Activated T-helper 17 cell treated with anti-CD3 and anti-CD28 coated beads, Interleukin-2, amount 50 U/mL, for 72 hours (primary cell): ENCODE measurements around the gene CYTH4. TPM values are rescaled to one million over a fixed set of nuclear protein-coding genes. Genes with fewer than 3 reads are reported as not detected.

Experiments
- ATAC-seq: fragments of 150-1000 bp; cut with Tn5 transposase; replicated peaks from 2 replicates; pipeline ENCODE4 v1.10.0; 2021; ENCODE audit warnings: mild to moderate bottlenecking, moderate library complexity
- H3K27ac Mint-ChIP-seq: one replicate; pipeline ENCODE4 v1.8.0; 2022; ENCODE audit warnings: mixed read lengths
- H3K27me3 Mint-ChIP-seq: one replicate; pipeline ENCODE4 v1.8.0; 2022; ENCODE audit warnings: mixed read lengths
- H3K36me3 Mint-ChIP-seq: one replicate; pipeline ENCODE4 v1.8.0; 2022; ENCODE audit warnings: low read depth, mild to moderate bottlenecking, mixed read lengths
- H3K4me1 Mint-ChIP-seq: one replicate; pipeline ENCODE4 v1.8.0; 2022; ENCODE audit warnings: mixed read lengths
- H3K4me3 Mint-ChIP-seq: one replicate; pipeline ENCODE4 v1.8.0; 2022; ENCODE audit warnings: mild to moderate bottlenecking, mixed read lengths
- H3K9me3 Mint-ChIP-seq: one replicate; pipeline ENCODE4 v1.8.0; 2022; ENCODE audit warnings: mixed read lengths
- total RNA-seq, 2 donors: library from RNA; stranded (reverse); gene quantifications; one replicate each; pipeline ENCODE4 v1.2.3, GENCODE V29; 2022

The CYTH4 gene
- total RNA-seq, 2 donors from 2014 or later = 53.7 to 124 TPM

DNA sequence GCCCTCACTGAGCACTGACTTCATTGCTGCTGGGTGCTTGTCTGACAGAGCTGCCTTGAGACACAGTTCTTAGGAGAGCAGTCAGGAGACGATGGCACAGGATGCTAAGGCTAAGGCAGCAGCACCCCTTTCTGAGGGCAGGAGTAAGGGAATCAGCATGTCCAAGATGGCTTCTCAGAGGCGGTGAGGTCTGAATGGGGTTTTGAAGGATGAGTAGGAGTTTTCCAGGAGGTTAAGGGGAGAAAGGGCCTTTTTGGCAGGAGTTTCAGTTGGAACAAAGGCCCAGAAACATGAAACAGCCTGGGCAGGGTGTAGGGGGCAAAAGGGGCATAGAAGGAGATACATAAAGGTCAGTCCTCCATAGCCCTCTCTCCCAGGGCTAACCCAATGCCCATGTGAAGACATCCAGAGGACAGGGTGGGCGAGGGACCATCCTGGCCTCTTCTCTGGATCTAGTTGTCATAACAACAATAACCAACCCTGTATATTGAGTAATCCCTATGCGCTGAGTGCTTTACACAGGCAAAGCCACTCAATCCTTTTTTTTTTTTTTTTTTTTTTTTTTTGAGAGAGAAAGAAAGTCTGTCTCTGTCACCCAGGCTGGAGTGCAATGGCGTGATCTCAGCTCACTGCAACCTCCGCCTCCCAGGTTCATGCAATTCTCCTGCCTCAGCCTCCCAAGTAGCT, 19.0 kb downstream of the CYTH4 start:
- peaks cover 45% of the 10 kb centered on the region for H3K4me1 Mint-ChIP-seq
- H3K4me3 Mint-ChIP-seq = peak overlapping the region; percentile 80
- H3K36me3 Mint-ChIP-seq = peaks cover 90% of the 10 kb centered on the region
- no peaks in the 10 kb centered on the region for H3K9me3 Mint-ChIP-seq
- H3K27me3 Mint-ChIP-seq = no peaks in the 10 kb centered on the region
- no peak for ATAC-seq
- H3K27ac Mint-ChIP-seq = peak overlapping the region; percentile 95

DNA sequence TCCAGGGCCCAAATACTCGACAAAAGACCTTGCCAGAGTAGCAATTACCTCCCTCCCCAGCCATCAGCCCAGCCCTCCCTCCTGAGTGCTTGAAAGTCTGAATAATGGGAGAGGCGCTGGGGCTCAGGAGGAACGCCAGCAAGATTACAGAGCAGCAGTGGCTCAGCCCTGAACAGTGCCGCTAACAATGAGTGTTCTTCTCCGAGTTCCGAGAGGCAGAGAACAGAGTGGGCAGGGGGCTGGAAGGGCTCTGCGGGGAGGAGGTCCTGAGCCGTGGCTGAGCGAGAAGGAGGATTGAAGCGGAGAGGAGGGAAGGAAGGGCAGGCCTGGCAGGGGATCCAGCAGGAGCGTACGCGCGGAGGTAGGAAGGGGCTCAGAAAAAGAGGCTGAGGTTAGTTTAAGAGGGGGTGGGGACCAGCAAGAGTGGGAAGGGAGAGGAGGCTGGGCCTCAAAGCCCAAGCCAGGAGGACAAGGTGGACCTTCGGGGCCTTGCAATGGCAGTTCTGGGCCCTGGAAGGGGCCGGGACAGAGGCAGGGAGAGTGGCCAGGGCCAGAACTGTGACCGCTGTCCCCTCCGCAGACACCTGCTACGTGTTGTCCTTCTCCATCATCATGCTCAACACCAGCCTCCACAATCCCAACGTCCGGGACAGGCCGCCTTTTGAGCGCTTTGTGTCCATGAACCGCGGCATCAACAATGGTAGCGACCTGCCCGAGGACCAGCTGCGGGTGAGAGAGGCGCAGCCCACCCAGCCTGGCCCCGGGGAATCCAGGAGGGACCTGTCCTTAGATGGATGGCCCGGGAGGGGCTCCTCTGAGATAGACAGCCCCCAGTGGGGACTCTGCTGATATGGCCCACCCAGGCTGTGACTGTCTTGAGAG, 20.6 kb downstream of the CYTH4 start:
- H3K36me3 Mint-ChIP-seq = peaks cover 88% of the 10 kb centered on the region
- peak overlapping the region; percentile 90 for H3K27ac Mint-ChIP-seq
- H3K27me3 Mint-ChIP-seq = no peaks in the 10 kb centered on the region
- H3K4me1 Mint-ChIP-seq = peaks cover 61% of the 10 kb centered on the region
- H3K4me3 Mint-ChIP-seq = peak overlapping the region; percentile 77
- H3K9me3 Mint-ChIP-seq = no peaks in the 10 kb centered on the region
- no peak for ATAC-seq

DNA sequence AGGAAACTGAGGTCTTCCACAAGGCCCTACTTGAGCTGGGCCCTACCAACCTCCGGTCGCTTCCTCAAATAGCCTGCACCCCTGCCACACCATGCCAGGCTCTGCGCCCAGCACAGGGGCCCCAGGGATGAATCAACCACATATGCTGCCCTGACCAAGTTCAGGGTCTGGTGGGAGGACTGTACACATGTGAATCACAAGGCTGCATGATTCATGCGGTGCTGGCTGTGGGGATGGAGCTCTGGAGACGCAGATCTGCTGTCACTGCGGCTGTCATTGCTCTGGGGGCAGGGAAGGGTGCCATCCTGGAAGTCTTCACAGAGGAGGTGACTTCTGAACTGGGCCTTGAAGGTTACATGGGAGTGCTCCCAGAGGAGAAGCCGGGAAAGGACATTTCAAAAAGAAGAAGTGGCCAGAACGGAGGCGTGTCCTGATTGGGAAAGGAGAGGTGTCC, 21.5 kb downstream of the CYTH4 start:
- ATAC-seq = peak; percentile 73
- peak overlapping the region; percentile 77 for H3K4me3 Mint-ChIP-seq
- no peaks in the 10 kb centered on the region for H3K9me3 Mint-ChIP-seq
- peaks cover 87% of the 10 kb centered on the region for H3K36me3 Mint-ChIP-seq
- H3K4me1 Mint-ChIP-seq = peaks cover 65% of the 10 kb centered on the region
- peak overlapping the region; percentile 90 for H3K27ac Mint-ChIP-seq
- H3K27me3 Mint-ChIP-seq = no peaks in the 10 kb centered on the region

DNA sequence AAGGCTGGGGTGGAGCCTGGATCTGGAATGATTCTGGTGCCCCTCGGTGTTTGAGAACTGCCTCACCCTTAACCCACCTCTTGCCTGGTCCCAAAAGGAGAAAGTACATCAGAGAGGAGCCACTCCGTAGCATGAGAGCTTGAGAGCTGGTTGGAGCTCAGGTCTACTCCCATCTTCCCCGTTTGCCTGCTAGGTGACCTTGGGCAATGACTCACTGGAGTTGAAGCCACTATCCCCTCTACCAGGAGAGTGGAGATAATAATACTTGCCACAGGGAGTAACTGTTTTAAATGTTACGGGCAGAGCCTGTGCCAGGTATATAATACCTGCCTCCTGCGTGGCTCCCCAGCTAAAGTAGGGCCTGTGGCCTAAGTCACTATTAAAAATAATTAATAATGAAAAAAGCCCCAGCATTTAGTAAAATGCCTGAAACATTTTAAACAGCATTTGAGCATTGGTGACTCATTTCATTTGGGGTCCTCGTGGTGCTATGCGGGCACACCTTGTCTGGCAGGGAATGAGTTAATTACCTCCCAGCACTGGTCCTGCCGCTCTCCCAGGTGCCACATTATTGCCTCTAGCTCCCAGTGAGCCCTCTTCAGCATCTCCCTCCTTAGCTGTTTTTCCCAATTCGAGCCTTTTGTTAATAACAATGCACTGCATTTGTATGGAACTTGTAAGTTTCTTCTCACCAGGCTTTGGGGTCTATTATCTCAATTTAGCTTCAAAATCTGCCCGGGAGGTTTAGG, 22.5 kb downstream of the CYTH4 start:
- peaks cover 86% of the 10 kb centered on the region for H3K36me3 Mint-ChIP-seq
- H3K9me3 Mint-ChIP-seq = no peaks in the 10 kb centered on the region
- peaks cover 74% of the 10 kb centered on the region for H3K4me1 Mint-ChIP-seq
- H3K27ac Mint-ChIP-seq = peak overlapping the region; percentile 99
- no peaks in the 10 kb centered on the region for H3K27me3 Mint-ChIP-seq
- peak overlapping the region; percentile 82 for H3K4me3 Mint-ChIP-seq
- ATAC-seq = no peak

DNA sequence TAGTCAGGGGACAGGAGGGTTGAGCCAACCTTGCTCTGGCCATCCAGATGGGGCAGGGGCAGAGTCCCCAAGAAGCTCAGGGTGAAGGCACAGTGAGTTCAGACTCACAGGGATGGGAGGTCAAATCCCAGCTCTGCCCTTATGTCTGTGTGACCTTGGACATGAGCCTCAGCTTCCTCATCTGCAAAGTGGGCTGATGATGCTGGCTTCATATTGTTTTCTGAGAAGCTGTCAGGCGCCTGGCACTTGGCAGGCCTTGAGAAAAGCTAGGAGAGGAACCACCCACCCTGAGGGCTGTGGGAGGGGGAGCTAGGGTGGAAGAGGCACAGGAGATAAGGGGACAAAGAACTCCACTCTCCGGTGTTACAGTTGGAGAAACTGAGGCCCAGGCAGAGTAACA, 23.6 kb downstream of the CYTH4 start:
- no peak for ATAC-seq
- Mint-ChIP-seq H3K9me3 (no peaks in the 10 kb centered on the region), H3K4me3 (peak overlapping the region; percentile 82), H3K4me1 (peaks cover 71% of the 10 kb centered on the region), H3K27me3 (no peaks in the 10 kb centered on the region), H3K27ac (peak overlapping the region; percentile 99), H3K36me3 (peaks cover 86% of the 10 kb centered on the region)

DNA sequence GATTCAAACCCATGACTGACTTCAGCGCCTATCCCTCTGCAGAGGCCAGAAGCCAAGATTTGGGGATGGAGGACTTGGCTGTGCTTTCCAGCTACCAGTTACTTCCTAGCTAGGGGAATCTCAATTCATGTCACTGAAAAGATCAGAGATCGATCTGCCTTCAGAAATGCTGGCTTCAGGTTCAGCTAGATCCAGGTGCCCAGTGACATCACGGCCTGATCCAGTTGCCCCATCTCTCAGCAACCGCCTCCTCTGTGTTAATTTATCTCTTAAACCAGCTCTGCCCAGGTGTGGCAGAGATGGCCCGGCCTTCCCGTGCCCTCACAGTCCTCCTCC, 24.2 kb downstream of the CYTH4 start:
- Mint-ChIP-seq H3K27ac (peak overlapping the region; percentile 99), H3K4me1 (peaks cover 66% of the 10 kb centered on the region), H3K27me3 (no peaks in the 10 kb centered on the region), H3K4me3 (peak overlapping the region; percentile 82), H3K36me3 (peaks cover 84% of the 10 kb centered on the region), H3K9me3 (no peaks in the 10 kb centered on the region)
- ATAC-seq = no peak

DNA sequence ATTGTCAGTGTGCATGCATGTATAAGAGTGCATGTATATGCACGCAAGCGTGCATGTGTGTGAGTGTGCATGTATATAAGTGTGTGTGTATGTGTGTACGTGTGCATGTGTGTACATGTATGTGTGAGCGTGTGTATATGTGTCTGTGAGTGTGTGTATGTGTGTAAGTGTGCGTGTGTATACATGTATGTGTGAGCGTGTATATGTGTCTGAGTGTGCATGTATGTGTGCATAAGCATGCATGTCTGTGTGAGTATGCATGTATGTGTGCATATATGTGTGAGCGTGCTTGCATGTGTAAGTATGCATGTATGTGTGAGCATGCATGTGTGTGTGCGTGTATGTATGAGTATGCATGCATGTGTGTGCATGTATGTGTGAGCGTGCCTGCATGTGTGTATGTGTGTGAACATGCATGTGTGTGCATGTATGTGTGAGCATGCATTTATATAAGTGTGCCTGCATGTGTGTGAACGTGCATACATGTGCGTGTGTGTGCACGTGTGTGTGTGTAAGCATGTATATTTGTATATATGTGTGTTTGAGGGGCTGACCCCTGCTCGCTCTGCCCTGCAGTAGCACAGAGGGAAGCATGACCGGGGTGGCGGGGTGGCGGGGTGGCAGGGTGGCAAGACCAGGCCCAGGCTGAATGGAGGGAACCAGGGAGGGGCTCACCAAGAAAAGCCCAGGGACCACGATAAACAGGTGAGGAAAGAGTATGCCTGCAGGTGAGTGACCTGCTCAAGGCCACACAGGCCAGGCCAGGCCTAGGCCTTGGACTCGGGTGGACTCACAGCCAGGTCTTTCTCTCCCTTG, 26.3 kb downstream of the CYTH4 start:
- peak overlapping the region; percentile 99 for H3K27ac Mint-ChIP-seq
- ATAC-seq = no peak
- peaks cover 79% of the 10 kb centered on the region for H3K36me3 Mint-ChIP-seq

DNA sequence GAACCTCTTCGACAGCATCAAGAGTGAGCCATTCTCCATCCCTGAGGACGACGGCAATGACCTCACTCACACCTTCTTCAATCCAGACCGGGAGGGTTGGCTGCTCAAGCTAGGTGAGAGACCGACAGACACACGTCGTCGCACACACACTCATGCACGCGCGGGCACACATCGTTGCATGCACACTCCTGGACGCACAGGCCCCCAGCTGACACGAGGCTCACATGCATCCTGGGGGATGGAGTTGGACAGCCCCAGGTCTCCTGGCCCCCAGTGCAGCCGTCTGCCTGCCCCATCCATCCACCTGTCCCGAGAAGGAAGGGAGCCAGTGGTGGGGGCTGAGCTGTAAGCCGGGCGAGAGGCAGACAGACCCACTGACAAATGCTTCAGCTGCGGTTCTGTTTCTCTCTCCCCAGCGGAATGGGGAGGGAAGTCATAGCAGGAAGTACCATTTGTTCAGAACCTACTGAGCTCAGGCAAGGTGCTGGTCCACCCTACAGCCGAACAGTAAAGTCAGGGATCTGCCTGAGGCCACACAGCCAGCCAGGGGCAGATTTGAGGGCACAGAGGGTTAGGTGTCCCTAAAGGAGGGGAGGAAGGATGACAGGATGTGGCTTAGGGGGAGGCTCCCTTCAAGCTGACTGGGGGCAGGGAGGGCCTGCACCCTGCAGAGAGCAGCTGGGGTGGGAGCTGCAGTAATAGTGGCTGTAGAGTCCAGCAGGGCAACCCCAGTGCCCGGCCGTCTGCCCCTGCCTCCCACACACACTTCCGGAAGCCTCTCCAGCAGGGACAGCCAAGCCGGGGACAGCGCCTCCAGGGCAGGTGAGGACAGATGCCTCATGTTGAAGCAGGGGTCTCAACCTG, 27.1 kb downstream of the CYTH4 start:
- Mint-ChIP-seq H3K27me3 (no peaks in the 10 kb centered on the region), H3K4me3 (peak overlapping the region; percentile 82), H3K9me3 (no peaks in the 10 kb centered on the region), H3K4me1 (peaks cover 59% of the 10 kb centered on the region), H3K27ac (peak overlapping the region; percentile 79), H3K36me3 (peaks cover 77% of the 10 kb centered on the region)
- no peak for ATAC-seq

More for the DNA sequence above, 26.3 kb downstream of the CYTH4 start:
- Mint-ChIP-seq H3K4me3 (peak overlapping the region; percentile 82), H3K27me3 (no peaks in the 10 kb centered on the region), H3K9me3 (no peaks in the 10 kb centered on the region), H3K4me1 (peaks cover 59% of the 10 kb centered on the region)

DNA sequence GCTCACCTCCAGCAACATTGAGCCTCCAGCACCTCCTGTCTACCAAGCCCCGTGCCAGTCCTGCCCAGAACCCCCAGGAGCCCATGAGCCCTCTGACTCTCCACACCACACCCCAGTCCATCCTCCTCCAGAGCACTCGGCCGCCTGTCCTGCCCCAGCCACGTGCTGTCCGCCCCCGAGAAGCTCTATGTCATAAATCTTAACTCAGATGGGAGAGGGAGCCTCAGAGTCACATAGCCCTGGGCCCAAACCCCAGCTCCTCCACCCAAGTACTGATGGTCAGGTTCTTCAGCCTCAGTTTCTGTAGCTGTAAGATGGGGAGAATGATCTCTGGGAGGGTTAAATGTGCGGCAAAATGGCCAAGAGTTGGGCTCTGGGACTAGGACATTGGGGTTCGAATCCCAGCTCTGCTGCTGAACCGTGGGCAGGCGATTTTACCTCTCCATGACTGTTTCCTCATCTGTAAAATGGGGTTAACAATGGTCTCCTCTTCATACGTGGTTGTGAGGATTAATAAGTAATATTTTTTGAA, 27.8 kb downstream of the CYTH4 start:
- Mint-ChIP-seq H3K36me3 (peaks cover 80% of the 10 kb centered on the region), H3K27ac (peak overlapping the region; percentile 79), H3K4me1 (peaks cover 63% of the 10 kb centered on the region), H3K4me3 (peak overlapping the region; percentile 82), H3K9me3 (no peaks in the 10 kb centered on the region), H3K27me3 (no peaks in the 10 kb centered on the region)
- no peak for ATAC-seq

DNA sequence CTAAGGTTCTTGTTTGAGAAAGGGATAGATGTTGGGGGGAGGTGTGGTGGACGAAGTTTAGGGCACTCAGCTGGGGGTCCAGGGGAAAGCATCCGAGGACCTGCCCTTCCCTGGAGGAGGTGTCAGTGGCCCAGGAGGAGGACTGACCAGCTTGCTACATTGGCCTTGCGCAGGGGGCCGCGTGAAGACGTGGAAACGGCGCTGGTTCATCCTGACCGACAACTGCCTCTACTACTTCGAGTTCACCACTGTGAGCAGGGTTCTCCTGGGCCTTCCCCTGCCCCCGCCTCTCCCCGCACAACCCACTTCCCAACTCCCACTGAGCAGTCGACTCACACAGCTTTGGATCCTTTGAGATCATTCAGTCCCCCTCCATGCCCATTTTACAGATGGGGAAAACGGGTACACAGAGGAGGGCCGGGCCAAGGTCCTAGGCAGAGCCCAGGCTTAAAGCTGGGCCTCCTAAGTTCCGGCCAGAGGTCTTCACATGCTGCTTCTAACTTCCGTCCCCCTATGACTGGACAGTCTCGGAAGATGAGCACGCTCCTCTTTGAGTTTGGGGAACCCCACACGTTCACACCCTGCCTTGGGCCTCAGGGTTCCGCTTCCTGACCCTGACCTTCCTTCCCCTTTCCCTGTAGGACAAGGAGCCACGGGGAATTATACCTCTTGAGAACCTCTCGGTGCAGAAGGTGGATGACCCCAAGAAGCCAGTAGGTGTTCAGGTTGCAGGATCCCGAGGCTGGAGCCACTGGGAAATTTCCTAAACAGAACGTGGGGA, 28.7 kb downstream of the CYTH4 start:
- Mint-ChIP-seq H3K9me3 (no peaks in the 10 kb centered on the region), H3K4me1 (peaks cover 61% of the 10 kb centered on the region), H3K27ac (peak overlapping the region; percentile 79), H3K4me3 (peak overlapping the region; percentile 82), H3K27me3 (no peaks in the 10 kb centered on the region), H3K36me3 (peaks cover 71% of the 10 kb centered on the region)
- ATAC-seq = no peak

DNA sequence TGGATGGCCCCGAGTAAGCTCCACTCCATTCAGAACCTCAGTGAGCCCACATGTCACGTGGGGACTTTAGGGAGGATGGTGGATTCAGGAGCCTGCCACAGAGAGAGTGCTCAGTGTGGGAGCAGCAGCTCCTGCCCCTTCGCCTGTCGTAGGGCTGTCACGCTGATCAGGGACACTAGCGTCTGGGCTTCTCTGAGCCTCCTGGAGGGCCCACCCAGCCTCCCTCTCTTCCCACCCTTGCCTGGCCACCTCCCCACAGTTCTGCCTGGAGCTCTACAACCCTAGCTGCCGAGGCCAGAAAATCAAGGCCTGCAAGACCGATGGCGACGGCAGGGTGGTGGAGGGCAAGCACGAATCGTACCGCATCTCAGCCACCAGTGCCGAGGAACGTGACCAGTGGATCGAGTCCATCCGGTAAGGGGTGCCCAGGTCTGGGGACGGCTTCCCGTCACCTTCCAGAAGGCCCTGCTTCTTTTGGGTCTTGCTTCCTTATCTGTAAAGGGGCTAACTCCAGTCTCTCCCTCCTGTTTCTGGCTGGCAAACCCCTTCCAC, 29.5 kb downstream of the CYTH4 start:
- ATAC-seq = no peak
- Mint-ChIP-seq H3K4me3 (no peak overlapping the region), H3K9me3 (no peaks in the 10 kb centered on the region), H3K27me3 (no peaks in the 10 kb centered on the region), H3K36me3 (peaks cover 66% of the 10 kb centered on the region), H3K27ac (no peak overlapping the region), H3K4me1 (peaks cover 56% of the 10 kb centered on the region)

DNA sequence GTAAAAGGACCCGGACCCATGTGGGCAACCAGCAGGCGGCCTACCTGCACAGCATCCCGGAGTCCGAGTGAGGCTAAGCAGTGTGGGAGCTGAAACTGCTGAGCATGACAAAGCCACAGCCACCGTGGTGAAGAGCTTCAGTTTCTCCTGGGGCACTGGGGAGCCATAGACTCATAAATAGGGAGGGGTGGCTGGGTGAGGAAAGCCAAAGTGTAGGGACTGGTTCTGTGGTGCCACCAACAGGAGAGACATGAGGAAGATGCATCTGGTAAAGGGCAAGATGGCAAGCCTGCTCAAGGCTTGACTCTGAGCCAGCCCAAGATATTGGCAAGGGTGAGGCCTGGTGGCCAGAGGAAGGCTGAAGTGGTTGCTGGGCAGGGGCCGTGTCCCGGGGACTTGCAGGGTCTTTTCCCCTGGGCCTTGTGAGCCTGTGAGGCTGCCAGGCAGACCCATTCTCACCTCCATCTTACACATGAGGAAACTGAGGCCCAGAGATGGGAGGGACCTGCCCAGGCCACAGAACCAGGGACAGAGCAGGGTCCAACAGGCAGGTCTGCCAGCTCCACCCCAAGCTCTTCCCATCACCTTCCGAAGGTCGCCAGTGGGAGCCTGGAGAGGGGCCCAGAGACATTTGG, 30.4 kb downstream of the CYTH4 start:
- ATAC-seq = peak; percentile 22
- Mint-ChIP-seq H3K4me1 (peaks cover 48% of the 10 kb centered on the region), H3K27me3 (no peaks in the 10 kb centered on the region), H3K9me3 (no peaks in the 10 kb centered on the region), H3K27ac (peak overlapping the region; percentile 75), H3K36me3 (peaks cover 60% of the 10 kb centered on the region), H3K4me3 (peak overlapping the region; percentile 2)
